HG03558 (cell line): ENCODE measurements around the gene AURKAIP1.
A peak's percentile ranks its signal among the peaks of the same experiment; 100 is the strongest.

Experiments used
- ATAC-seq: cut with Tn5 transposase; IDR thresholded peaks from one replicate; pipeline ENCODE4 v1.9.1; 2021; ENCODE audit warnings: moderate number of reproducible peaks; ENCODE audit not compliant: unreplicated experiment; ENCODE audit errors: extremely low read depth

AURKAIP1 gene

GRCh38 chr1:1336931-1337792 lies 37.8 kb downstream of the AURKAIP1 start:
- ATAC-seq, result no peak

DNA sequence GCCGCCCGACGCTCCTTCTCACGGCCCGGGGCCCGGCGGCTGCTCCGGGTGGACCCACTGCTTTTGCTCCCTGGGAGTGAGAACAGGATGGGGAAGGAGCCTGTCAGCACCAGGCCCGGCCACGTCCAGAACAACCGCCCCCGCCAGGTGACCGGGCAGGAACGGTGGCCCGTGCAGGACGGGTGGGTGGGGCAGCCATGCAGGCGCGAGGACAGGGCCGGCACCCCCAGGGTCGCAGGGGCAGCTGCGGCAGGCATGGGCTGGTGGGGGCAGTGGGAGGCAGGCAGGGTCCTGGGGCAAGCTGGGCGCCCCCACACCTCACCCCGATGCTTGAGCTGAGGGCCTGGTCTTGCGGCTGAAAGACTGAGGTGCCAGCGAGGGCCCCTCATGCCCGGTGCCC lies 38.6 kb downstream of the AURKAIP1 start:
- ATAC-seq, result no peak

DNA sequence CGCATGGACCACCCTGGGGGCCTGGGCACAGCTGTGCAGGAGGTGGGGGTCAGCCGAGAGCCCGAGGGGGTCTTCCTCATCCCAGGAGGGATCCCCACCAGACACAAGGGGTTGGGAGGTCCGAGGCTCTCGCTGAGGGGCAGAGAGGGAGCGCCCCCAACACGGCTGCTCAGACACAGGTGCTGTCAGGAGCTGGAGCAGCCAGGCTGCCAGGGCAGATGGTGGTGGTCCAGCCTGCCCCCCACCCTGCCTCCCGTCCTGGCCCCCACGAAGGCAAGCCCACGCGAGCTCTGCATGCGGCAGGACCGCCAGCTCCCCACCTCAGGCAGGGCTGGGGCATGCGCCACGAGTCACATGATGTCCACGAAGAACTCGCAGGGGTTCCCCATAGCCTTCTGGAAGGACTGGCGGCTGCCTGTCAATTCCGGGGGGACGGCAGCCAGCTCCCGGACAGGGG lies 39.2 kb downstream of the AURKAIP1 start:
- ATAC-seq, result no peak

DNA sequence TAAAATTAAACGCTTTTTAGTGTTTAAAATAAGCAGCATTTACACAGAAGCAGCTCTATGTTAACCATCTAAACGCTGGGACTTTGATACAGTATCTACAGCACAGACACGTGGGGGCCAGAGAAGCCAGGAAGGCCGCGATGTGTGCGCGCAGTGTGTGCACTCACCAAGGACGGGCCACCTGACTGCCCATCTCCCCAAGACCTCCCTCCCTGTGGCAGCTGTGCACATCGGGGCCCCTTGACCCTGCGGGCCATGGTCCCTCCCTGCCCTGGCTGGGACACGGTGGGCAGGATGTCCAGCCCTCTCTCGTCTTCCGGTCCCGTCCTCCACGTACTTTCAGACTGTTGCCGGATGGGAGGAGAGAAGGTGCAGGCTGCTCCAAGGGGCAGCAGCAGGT lies 39.7 kb downstream of the AURKAIP1 start:
- ATAC-seq, result no peak

DNA sequence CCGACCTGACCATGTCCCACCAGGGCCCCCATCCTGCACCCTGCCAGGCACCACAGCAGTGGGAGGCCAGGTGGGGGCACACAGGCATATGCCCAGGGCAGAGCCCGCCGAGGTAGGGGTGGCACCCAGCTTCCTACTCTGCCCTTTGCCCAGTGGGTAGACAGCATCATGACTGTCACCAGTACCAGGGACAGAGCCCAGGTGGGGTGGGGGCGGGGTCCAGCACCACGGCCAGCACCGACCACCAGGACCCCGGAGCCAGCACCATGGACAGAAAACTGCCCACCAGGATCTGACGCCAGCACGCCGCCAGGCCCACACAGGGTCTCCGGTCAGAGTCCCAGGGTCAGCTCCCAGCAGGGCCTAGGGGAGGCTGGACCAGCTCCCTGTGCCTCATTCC lies 40.2 kb downstream of the AURKAIP1 start:
- ATAC-seq, result no peak

- no peak for ATAC-seq
These were observed 41.3 kb downstream of the AURKAIP1 start for GRCh38 chr1:1333551-1334241.

DNA sequence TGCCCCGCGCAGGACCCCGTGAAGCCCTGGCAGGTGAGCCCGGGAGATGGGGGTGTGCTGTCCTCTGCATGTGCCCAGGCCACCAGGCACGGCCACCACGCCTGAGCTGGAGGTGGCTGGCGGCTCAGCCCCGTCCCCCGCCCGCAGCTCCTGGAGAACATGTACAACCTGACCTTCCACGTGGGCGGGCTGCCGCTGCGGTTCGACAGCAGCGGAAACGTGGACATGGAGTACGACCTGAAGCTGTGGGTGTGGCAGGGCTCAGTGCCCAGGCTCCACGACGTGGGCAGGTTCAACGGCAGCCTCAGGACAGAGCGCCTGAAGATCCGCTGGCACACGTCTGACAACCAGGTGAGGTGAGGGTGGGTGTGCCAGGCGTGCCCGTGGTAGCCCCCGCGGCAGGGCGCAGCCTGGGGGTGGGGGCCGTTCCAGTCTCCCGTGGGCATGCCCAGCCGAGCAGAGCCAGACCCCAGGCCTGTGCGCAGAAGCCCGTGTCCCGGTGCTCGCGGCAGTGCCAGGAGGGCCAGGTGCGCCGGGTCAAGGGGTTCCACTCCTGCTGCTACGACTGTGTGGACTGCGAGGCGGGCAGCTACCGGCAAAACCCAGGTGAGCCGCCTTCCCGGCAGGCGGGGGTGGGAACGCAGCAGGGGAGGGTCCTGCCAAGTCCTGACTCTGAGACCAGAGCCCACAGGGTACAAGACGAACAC lies 42.1 kb downstream of the AURKAIP1 start:
- no peak for ATAC-seq

- ATAC-seq, result no peak
These were observed 42.8 kb downstream of the AURKAIP1 start for GRCh38 chr1:1332031-1332755.

- ATAC-seq, result no peak
These were observed 43.7 kb downstream of the AURKAIP1 start, which contains the start of gene TAS1R3 for GRCh38 chr1:1331068-1331965. TAS1R3 (plus strand) TSS chr1:1331280; CDS start chr1:1331346, 66 bp downstream.

DNA sequence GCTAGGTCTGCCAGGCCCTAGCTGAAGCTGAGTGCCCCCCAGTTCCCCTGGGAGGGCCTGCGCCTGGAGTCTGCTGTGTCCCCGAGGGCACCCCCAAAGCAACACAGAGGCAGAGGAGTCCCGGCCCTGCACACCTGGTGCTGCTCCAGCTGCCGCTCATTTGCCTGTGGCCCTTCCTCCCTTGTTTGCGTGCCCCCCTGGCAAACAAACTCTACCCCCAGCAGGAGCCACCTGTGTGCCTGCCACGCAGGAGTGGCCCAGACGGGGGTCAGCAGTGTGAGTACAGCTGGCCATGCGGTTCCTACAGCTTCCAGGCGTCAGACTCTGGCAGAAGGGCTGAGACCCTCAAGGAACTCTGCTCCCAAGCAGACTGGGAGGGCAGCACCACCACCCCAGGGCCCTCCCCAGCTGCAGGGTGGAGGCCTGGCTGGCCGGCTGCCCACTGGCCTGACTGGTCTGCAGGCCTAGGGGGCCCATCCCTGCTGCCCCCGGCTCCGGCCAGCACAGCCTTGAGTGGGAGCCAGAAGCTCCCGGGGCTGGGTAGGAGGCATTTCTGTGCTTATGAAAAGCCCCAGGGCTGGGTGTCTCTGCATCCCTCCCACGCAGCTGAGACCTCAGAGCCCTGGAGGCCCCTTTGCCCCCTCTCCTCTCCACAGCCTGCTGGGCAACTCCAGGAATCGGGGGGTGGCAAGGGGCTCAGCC lies 44.5 kb downstream of the AURKAIP1 start:
- ATAC-seq, result no peak

- ATAC-seq, result no peak
These were observed 45.5 kb downstream of the AURKAIP1 start for GRCh38 chr1:1329304-1330210.

- no peak for ATAC-seq
These were observed 46.8 kb downstream of the AURKAIP1 start for GRCh38 chr1:1328254-1328653.

- ATAC-seq, result no peak
These were observed 47.7 kb downstream of the AURKAIP1 start for GRCh38 chr1:1327291-1327690.

GRCh38 chr1:1326075-1326605 lies 48.9 kb downstream of the AURKAIP1 start:
- no peak for ATAC-seq

DNA sequence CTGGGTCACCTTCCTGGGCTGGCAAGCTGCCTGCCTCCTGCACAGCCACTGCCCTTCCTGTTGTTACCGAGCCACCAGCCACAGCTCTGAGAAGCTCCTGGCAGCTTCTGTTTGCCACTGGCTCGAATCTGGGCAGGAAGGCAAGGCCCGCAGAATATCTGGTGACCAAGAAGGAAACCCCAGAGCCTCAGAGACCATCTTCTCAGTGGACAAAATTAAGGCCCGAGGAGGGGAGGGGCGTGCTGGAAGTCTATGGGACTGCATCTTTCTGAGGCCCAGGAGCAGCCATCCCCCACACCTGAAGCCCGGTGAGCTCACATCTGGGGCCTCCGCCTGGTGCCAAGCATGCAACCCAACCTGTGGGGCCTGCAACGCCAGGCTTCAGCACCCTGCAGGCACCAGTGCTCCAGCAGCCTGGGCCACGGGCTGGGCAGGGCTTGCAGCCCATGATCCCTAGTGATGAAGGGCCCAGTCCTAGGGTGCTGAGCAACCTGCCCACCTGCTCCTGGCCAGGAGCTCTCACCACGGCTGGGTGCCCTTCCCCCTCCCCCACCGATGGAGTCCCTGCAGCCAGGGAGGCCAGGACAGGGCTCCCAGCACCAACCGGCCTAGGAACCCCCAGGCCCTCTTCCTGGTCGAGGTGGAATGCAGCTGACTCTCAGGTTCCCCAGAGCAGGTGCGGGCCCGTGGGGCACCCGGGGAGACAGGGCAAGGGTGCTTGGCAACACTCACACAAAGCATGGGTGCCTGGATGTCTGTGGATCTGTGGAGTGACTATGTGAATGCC lies 49.5 kb downstream of the AURKAIP1 start:
- no peak for ATAC-seq

- peak; percentile 40 for ATAC-seq
These were observed 50.3 kb downstream of the AURKAIP1 start, which contains the start of the genes CPTP and INTS11 for GRCh38 chr1:1324524-1325287. CPTP (plus strand) TSS chr1:1324802; CDS start chr1:1326911, 2,109 bp downstream. INTS11 (minus strand) TSS chr1:1324660; CDS start chr1:1324608, 52 bp downstream.
